T47D (cell line): ENCODE results near the gene SUSD1.
A peak's percentile ranks its signal among the peaks of the same experiment; 100 is the strongest.

ENCODE experiments used
- DNase-seq, 2 experiments: peaks; one replicate each; pipeline versions ENCODE4 v3.0.0 to v3.0.0-alpha.2; 2011 to 2012; ENCODE audit warnings: low read depth in 1 of 2, low spot score in 1 of 2
- JUND ChIP-seq: IDR thresholded peaks from 2 replicates; pipeline ENCODE4 v1.6.1; 2012; ENCODE audit warnings: low read depth
- in situ Hi-C: cut with HindIII; loops from 2 replicates; pipeline ENCODE4 v1.10.0; 2016; ENCODE audit warnings: low sequenced_read_pairs, low pct_unique_long_range_greater_than_20kb

SUSD1 gene

GRCh38 chr9:112044881-112045280 lies 130.2 kb downstream of the SUSD1 start:
- in situ Hi-C loops: no loop called here
- DNase-seq: no peak
- no peak for TF ChIP-seq JUND

- DNase-seq: no peak
- no peak for TF ChIP-seq JUND
- in situ Hi-C loops: no loop called here
These were observed 130.9 kb downstream of the SUSD1 start for GRCh38 chr9:112044186-112044585.

GRCh38 chr9:112043423-112043822 lies 131.7 kb downstream of the SUSD1 start:
- DNase-seq: no peak
- TF ChIP-seq JUND: no peak
- in situ Hi-C loops: no loop called here

- TF ChIP-seq JUND: no peak
- no peak for DNase-seq
- in situ Hi-C loops: no loop called here
These were observed 132.3 kb downstream of the SUSD1 start for GRCh38 chr9:112042769-112043168.

GRCh38 chr9:112042244-112042638 lies 132.9 kb downstream of the SUSD1 start:
- no peak for TF ChIP-seq JUND
- in situ Hi-C loops: no loop called here
- no peak for DNase-seq

GRCh38 chr9:112041536-112042243 lies 133.4 kb downstream of the SUSD1 start:
- DNase-seq: peak in 1 of 2 experiments; percentile 81
- in situ Hi-C loops: no loop called here
- no peak; the same call in 1 of the 2 replicates for TF ChIP-seq JUND

GRCh38 chr9:112041199-112041535 lies 133.9 kb downstream of the SUSD1 start:
- DNase-seq: peak in 1 of 2 experiments; percentile 51
- in situ Hi-C loops: no loop called here
- TF ChIP-seq JUND: no peak

GRCh38 chr9:112038017-112038408 lies 137.1 kb downstream of the SUSD1 start:
- no peak for DNase-seq
- TF ChIP-seq JUND: no peak
- in situ Hi-C loops: no loop called here

GRCh38 chr9:112037281-112038016 lies 137.6 kb downstream of the SUSD1 start:
- in situ Hi-C loops: no loop called here
- no peak for DNase-seq
- no peak for TF ChIP-seq JUND

GRCh38 chr9:112035166-112035826 lies 139.8 kb downstream of the SUSD1 start:
- no peak for TF ChIP-seq JUND
- no peak for DNase-seq
- in situ Hi-C loops: no loop called here

- TF ChIP-seq JUND: no peak
- DNase-seq: no peak
- in situ Hi-C loops: no loop called here
These were observed 140.9 kb downstream of the SUSD1 start for GRCh38 chr9:112034216-112034611.

- DNase-seq: no peak
- in situ Hi-C loops: no loop called here
- no peak for TF ChIP-seq JUND
These were observed 141.6 kb downstream of the SUSD1 start for GRCh38 chr9:112033237-112034215.
